DMS53 treated with DMSO at 0.1 percent for 48 hours (cell line): Measurements from ENCODE around the gene GNG3.
"Not testable (repeated sequence)": the region's sequence is repeated elsewhere in the genome, so short reads cannot be mapped to it uniquely, and the experiment has no call there.

Source experiments
- DNase-seq: peaks from one replicate; lab custom pipeline; 2025; ENCODE audit not compliant: unreplicated experiment; lab: John Stamatoyannopoulos, UW

The GNG3 gene

GRCh38 chr11:62707277-62707861 is at the start of gene GNG3, which contains the start of gene BSCL2:
TSS of gene GNG3 (plus strand) at chr11:62707676. CDS start at chr11:62708296, 620 bp downstream.
TSS of gene BSCL2 (minus strand) at chr11:62707424. CDS start at chr11:62707195, 229 bp downstream.
- DNase-seq: no peak

GRCh38 chr11:62664405-62665074 is 42.9 kb upstream of the GNG3 start:
- peak; percentile 61 for DNase-seq

GRCh38 chr11:62665075-62665598 is 42.3 kb upstream of the GNG3 start, which contains the start of the genes C11orf98 and CSKMT:
TSS of gene C11orf98 (minus strand) at chr11:62665210. CDS start at chr11:62665169, 41 bp downstream.
TSS of gene CSKMT (plus strand) at chr11:62665312. CDS start at chr11:62665880, 568 bp downstream.
- DNase-seq: peak; percentile 79

- peak; percentile 61 for DNase-seq
Observed at GRCh38 chr11:62665599-62666258, 41.7 kb upstream of the GNG3 start.

- no peak for DNase-seq
Observed at GRCh38 chr11:62666259-62666926, 41.1 kb upstream of the GNG3 start.

GRCh38 chr11:62667460-62667859 is 40.0 kb upstream of the GNG3 start:
- DNase-seq: no peak

- no peak for DNase-seq
Observed at GRCh38 chr11:62669420-62670161, 37.9 kb upstream of the GNG3 start.

- DNase-seq: peak; percentile 72
Observed at GRCh38 chr11:62671236-62671607, 36.3 kb upstream of the GNG3 start.

GRCh38 chr11:62671608-62672389 is 35.7 kb upstream of the GNG3 start, which contains the start of the genes LBHD1 and UQCC3:
TSS of gene LBHD1 (minus strand) at chr11:62672267. CDS start at chr11:62670031, 2,236 bp downstream.
TSS of gene UQCC3 (plus strand) at chr11:62671673. CDS start at chr11:62671746, 73 bp downstream.
- peak; percentile 77 for DNase-seq

- no peak for DNase-seq
Observed at GRCh38 chr11:62673196-62673525, 34.3 kb upstream of the GNG3 start.

GRCh38 chr11:62675415-62675814 is 32.1 kb upstream of the GNG3 start:
- not testable (repeated sequence) for DNase-seq

- no peak for DNase-seq
Observed at GRCh38 chr11:62676698-62677097, 30.8 kb upstream of the GNG3 start.

- DNase-seq: no peak
Observed at GRCh38 chr11:62677156-62677555, 30.3 kb upstream of the GNG3 start.

- no peak for DNase-seq
Observed at GRCh38 chr11:62677714-62678113, 29.8 kb upstream of the GNG3 start.

GRCh38 chr11:62678433-62678769 is 29.1 kb upstream of the GNG3 start:
- DNase-seq: no peak

GRCh38 chr11:62678770-62679696 is 28.4 kb upstream of the GNG3 start, which contains the start of gene UBXN1:
TSS of gene UBXN1 (minus strand) at chr11:62679073. CDS start at chr11:62678923, 150 bp downstream.
- peak; percentile 80 for DNase-seq

GRCh38 chr11:62680825-62681240 is 26.6 kb upstream of the GNG3 start:
- DNase-seq: peak; percentile 76

- DNase-seq: no peak
Observed at GRCh38 chr11:62682518-62682917, 25.0 kb upstream of the GNG3 start.
